ENCODE results near the gene OLIG2. TPM values are rescaled to one million over a fixed set of nuclear protein-coding genes. Genes with fewer than 3 reads are reported as not detected.
A peak's percentile ranks its signal among the peaks of the same experiment; 100 is the strongest.

The OLIG2 gene
- total RNA-seq, 1 experiment from 2014 or later, result 0.79 TPM

- H3K4me3 Mint-ChIP-seq, result peak overlapping the region; percentile 73
- ChIA-PET CTCF (interaction anchor here (0.5 to 3.3 kb wide), 16 partner anchors 8 to 1232 kb away, joined by 3 to 82 read pairs (median 7); no protein-coding TSS in a partner anchor), POLR2A (interaction anchor here (0.6 to 1.8 kb wide), 3 partner anchors 10 to 58 kb away, joined by 3 to 4 read pairs (median 3); no protein-coding TSS in a partner anchor)
- DNase-seq (ENCODE audit: low spot score) (no peak), ATAC-seq (no peak)
- no peak overlapping the region for H3K27ac Mint-ChIP-seq
- TF ChIP-seq GABPB1 (CRISPR knock-in tag; IDR thresholded peaks at IDR 0.05) (no peak), FOXK1 (CRISPR knock-in tag; IDR thresholded peaks at IDR 0.05) (no peak), ZMAT4 (CRISPR knock-in tag; IDR thresholded peaks at IDR 0.05) (no peak), FOXP1 (CRISPR knock-in tag; IDR thresholded peaks at IDR 0.05; ENCODE audit: borderline replicate concordance) (no peak), MLX (CRISPR knock-in tag; IDR thresholded peaks at IDR 0.05) (no peak), NFYB (CRISPR knock-in tag; conservative IDR thresholded peaks at IDR 0.05; ENCODE audit: low read depth) (no peak), ESRRA (CRISPR knock-in tag; IDR thresholded peaks at IDR 0.05; ENCODE audit: borderline replicate concordance) (no peak), IRF1 (CRISPR knock-in tag; IDR thresholded peaks at IDR 0.05) (no peak), ZNF121 (CRISPR knock-in tag; IDR thresholded peaks at IDR 0.05) (no peak), ATF1 (CRISPR knock-in tag; IDR thresholded peaks at IDR 0.05) (no peak), NR1H2 (CRISPR knock-in tag; IDR thresholded peaks at IDR 0.05) (no peak), ETV6 (CRISPR knock-in tag; IDR thresholded peaks at IDR 0.05) (no peak), MYBL2 (CRISPR knock-in tag; IDR thresholded peaks at IDR 0.05) (no peak), OVOL2 (CRISPR knock-in tag; IDR thresholded peaks at IDR 0.05; ENCODE audit: borderline replicate concordance) (no peak), JAZF1 (CRISPR knock-in tag; IDR thresholded peaks at IDR 0.05) (no peak)
- TF ChIP-seq, protein P1, sequence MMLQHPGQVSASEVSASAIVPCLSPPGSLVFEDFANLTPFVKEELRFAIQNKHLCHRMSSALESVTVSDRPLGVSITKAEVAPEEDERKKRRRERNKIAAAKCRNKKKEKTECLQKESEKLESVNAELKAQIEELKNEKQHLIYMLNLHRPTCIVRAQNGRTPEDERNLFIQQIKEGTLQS (CRISPR knock-in tag; conservative IDR thresholded peaks at IDR 0.05), result no peak
- TF ChIP-seq, protein P2, sequence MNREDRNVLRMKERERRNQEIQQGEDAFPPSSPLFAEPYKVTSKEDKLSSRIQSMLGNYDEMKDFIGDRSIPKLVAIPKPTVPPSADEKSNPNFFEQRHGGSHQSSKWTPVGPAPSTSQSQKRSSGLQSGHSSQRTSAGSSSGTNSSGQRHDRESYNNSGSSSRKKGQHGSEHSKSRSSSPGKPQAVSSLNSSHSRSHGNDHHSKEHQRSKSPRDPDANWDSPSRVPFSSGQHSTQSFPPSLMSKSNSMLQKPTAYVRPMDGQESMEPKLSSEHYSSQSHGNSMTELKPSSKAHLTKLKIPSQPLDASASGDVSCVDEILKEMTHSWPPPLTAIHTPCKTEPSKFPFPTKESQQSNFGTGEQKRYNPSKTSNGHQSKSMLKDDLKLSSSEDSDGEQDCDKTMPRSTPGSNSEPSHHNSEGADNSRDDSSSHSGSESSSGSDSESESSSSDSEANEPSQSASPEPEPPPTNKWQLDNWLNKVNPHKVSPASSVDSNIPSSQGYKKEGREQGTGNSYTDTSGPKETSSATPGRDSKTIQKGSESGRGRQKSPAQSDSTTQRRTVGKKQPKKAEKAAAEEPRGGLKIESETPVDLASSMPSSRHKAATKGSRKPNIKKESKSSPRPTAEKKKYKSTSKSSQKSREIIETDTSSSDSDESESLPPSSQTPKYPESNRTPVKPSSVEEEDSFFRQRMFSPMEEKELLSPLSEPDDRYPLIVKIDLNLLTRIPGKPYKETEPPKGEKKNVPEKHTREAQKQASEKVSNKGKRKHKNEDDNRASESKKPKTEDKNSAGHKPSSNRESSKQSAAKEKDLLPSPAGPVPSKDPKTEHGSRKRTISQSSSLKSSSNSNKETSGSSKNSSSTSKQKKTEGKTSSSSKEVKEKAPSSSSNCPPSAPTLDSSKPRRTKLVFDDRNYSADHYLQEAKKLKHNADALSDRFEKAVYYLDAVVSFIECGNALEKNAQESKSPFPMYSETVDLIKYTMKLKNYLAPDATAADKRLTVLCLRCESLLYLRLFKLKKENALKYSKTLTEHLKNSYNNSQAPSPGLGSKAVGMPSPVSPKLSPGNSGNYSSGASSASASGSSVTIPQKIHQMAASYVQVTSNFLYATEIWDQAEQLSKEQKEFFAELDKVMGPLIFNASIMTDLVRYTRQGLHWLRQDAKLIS (CRISPR knock-in tag; IDR thresholded peaks at IDR 0.05; ENCODE audit: borderline replicate concordance), result no peak
- TF ChIP-seq, protein P3, sequence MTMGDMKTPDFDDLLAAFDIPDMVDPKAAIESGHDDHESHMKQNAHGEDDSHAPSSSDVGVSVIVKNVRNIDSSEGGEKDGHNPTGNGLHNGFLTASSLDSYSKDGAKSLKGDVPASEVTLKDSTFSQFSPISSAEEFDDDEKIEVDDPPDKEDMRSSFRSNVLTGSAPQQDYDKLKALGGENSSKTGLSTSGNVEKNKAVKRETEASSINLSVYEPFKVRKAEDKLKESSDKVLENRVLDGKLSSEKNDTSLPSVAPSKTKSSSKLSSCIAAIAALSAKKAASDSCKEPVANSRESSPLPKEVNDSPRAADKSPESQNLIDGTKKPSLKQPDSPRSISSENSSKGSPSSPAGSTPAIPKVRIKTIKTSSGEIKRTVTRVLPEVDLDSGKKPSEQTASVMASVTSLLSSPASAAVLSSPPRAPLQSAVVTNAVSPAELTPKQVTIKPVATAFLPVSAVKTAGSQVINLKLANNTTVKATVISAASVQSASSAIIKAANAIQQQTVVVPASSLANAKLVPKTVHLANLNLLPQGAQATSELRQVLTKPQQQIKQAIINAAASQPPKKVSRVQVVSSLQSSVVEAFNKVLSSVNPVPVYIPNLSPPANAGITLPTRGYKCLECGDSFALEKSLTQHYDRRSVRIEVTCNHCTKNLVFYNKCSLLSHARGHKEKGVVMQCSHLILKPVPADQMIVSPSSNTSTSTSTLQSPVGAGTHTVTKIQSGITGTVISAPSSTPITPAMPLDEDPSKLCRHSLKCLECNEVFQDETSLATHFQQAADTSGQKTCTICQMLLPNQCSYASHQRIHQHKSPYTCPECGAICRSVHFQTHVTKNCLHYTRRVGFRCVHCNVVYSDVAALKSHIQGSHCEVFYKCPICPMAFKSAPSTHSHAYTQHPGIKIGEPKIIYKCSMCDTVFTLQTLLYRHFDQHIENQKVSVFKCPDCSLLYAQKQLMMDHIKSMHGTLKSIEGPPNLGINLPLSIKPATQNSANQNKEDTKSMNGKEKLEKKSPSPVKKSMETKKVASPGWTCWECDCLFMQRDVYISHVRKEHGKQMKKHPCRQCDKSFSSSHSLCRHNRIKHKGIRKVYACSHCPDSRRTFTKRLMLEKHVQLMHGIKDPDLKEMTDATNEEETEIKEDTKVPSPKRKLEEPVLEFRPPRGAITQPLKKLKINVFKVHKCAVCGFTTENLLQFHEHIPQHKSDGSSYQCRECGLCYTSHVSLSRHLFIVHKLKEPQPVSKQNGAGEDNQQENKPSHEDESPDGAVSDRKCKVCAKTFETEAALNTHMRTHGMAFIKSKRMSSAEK (CRISPR knock-in tag; IDR thresholded peaks at IDR 0.05; ENCODE audit: borderline replicate concordance), result no peak
- no peaks in the 10 kb centered on the region for H3K9me3 Mint-ChIP-seq
- peaks cover 60% of the 10 kb centered on the region for H3K4me1 Mint-ChIP-seq
- H3K36me3 Mint-ChIP-seq, result no peaks in the 10 kb centered on the region
- H3K27me3 Mint-ChIP-seq (ENCODE audit: low read depth), result peaks cover 100% of the 10 kb centered on the region
These were observed 716 bp downstream of the OLIG2 start for GRCh38 chr21:33026443-33026858.
